Measurements from ENCODE around the gene TOR1B.

DNA sequence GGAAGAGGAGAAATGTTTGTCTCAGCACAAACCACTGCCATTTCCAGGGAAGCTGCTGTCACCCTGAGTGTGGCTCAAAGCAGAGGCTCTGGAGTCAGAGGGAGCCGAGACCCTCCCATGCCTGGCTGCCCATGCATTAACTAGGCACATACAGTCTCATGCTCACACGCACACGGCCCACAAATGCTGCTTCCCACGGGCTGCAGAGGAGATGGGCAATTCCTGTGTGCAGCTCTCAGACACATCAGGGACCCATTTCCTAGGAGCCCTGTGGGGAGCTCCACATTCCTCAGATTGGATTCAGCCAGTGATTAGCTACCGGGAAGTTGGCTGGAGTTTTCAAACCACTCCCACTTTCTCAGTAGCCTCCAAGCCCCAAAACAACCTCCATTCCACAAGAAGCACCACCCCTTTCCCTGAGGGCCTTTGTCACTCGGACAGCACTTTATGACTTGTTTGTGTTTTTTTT lies 41.0 kb upstream of the TOR1B start:
- TF ChIP-seq, protein P1, sequence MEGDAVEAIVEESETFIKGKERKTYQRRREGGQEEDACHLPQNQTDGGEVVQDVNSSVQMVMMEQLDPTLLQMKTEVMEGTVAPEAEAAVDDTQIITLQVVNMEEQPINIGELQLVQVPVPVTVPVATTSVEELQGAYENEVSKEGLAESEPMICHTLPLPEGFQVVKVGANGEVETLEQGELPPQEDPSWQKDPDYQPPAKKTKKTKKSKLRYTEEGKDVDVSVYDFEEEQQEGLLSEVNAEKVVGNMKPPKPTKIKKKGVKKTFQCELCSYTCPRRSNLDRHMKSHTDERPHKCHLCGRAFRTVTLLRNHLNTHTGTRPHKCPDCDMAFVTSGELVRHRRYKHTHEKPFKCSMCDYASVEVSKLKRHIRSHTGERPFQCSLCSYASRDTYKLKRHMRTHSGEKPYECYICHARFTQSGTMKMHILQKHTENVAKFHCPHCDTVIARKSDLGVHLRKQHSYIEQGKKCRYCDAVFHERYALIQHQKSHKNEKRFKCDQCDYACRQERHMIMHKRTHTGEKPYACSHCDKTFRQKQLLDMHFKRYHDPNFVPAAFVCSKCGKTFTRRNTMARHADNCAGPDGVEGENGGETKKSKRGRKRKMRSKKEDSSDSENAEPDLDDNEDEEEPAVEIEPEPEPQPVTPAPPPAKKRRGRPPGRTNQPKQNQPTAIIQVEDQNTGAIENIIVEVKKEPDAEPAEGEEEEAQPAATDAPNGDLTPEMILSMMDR (IDR thresholded peaks at IDR 0.05; ENCODE audit: low read depth, low read length, missing input control), result no peak
- no peak for TF ChIP-seq RXRA (IDR thresholded peaks at IDR 0.05)
- TF ChIP-seq YY1 (IDR thresholded peaks at IDR 0.05), result no peak
- TF ChIP-seq FOXA2 (IDR thresholded peaks at IDR 0.05), result no peak
- TF ChIP-seq, protein P2, sequence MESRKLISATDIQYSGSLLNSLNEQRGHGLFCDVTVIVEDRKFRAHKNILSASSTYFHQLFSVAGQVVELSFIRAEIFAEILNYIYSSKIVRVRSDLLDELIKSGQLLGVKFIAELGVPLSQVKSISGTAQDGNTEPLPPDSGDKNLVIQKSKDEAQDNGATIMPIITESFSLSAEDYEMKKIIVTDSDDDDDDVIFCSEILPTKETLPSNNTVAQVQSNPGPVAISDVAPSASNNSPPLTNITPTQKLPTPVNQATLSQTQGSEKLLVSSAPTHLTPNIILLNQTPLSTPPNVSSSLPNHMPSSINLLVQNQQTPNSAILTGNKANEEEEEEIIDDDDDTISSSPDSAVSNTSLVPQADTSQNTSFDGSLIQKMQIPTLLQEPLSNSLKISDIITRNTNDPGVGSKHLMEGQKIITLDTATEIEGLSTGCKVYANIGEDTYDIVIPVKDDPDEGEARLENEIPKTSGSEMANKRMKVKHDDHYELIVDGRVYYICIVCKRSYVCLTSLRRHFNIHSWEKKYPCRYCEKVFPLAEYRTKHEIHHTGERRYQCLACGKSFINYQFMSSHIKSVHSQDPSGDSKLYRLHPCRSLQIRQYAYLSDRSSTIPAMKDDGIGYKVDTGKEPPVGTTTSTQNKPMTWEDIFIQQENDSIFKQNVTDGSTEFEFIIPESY (IDR thresholded peaks at IDR 0.05), result no peak
- TF ChIP-seq RAD21 (IDR thresholded peaks at IDR 0.05), result no peak
- TF ChIP-seq, protein P3, sequence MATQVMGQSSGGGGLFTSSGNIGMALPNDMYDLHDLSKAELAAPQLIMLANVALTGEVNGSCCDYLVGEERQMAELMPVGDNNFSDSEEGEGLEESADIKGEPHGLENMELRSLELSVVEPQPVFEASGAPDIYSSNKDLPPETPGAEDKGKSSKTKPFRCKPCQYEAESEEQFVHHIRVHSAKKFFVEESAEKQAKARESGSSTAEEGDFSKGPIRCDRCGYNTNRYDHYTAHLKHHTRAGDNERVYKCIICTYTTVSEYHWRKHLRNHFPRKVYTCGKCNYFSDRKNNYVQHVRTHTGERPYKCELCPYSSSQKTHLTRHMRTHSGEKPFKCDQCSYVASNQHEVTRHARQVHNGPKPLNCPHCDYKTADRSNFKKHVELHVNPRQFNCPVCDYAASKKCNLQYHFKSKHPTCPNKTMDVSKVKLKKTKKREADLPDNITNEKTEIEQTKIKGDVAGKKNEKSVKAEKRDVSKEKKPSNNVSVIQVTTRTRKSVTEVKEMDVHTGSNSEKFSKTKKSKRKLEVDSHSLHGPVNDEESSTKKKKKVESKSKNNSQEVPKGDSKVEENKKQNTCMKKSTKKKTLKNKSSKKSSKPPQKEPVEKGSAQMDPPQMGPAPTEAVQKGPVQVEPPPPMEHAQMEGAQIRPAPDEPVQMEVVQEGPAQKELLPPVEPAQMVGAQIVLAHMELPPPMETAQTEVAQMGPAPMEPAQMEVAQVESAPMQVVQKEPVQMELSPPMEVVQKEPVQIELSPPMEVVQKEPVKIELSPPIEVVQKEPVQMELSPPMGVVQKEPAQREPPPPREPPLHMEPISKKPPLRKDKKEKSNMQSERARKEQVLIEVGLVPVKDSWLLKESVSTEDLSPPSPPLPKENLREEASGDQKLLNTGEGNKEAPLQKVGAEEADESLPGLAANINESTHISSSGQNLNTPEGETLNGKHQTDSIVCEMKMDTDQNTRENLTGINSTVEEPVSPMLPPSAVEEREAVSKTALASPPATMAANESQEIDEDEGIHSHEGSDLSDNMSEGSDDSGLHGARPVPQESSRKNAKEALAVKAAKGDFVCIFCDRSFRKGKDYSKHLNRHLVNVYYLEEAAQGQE (IDR thresholded peaks at IDR 0.05), result no peak
- TF ChIP-seq JUND (IDR thresholded peaks at IDR 0.05), result no peak
- TF ChIP-seq, protein P4, sequence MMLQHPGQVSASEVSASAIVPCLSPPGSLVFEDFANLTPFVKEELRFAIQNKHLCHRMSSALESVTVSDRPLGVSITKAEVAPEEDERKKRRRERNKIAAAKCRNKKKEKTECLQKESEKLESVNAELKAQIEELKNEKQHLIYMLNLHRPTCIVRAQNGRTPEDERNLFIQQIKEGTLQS (IDR thresholded peaks at IDR 0.05), result no peak
- no peak for TF ChIP-seq TAF1 (conservative IDR thresholded peaks at IDR 0.05)
- TF ChIP-seq SP1 (IDR thresholded peaks at IDR 0.05), result no peak
- no peak for TF ChIP-seq EGR1 (IDR thresholded peaks at IDR 0.05; ENCODE audit: low read depth in 2 of 2)
- TF ChIP-seq NR2F2 (IDR thresholded peaks at IDR 0.05), result no peak

Data from liver (tissue), 3 donors.